Central memory CD4-positive, alpha-beta T cell (primary cell): ENCODE measurements around the gene MARCHF6.
"Not testable (repeated sequence)": the region's sequence is repeated elsewhere in the genome, so short reads cannot be mapped to it uniquely, and the experiment has no call there.

Source experiments
- DNase-seq: peaks from one replicate; pipeline ENCODE4 v3.0.0; 2022

The MARCHF6 gene

GRCh38 chr5:10352430-10353240 lies 860 bp upstream of the MARCHF6 start:
- no peak for DNase-seq

GRCh38 chr5:10354048-10354872 lies 765 bp downstream of the MARCHF6 start:
- DNase-seq: peak; percentile 28

- peak; percentile 24 for DNase-seq
These were observed 1.8 kb downstream of the MARCHF6 start for GRCh38 chr5:10355071-10355889.

GRCh38 chr5:10358999-10359398 lies 5.5 kb downstream of the MARCHF6 start:
- DNase-seq: no peak

DNA sequence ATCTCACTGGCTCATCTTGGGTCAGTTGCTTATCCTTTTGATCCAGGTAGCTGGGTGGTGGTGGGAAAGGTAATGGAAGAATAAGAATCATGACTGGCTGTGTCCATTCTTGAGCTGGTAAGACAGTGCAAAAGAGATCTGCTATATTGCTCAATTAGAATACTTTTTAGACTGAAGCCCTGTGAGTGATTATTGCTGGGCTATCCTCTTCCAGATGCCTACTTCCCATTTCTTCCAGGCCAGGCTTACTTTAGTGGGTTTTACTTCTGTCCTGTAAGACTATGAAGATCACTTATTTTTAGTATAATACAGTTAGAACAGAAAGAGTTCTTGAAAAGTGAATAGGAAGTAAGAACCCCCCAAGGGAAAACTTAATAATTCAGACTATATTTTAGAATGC lies 7.2 kb downstream of the MARCHF6 start:
- DNase-seq: no peak

DNA sequence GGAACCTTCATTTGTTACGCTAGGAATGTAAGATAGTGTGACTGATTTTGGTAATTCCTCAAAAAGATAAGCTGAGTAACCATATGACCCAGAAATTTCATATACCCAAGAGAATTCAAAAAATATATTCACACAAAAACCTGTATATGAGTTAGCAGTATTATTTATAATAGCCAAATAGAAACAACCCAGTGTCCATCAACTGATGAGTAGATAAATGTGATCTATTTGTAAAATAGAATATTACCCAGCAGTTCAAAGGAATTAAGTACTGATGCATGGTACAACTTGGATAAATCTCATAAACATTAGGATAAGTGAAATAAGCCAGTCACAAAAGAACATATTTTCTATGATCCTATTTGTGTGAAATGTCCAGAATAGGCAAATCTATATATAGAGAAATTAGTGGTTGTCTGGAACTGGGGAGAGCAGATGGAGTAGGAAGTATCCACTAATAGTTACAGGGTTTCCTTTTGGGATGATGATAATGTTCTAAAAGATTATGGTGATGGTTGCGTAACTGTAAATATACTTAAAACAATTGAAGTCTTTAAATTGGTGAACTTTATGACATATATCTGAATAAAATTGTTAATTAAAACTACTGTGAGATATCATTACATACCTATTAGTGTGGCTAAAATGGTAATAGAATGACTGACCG lies 10.2 kb downstream of the MARCHF6 start:
- DNase-seq: no peak

- DNase-seq: no peak
These were observed 10.7 kb downstream of the MARCHF6 start for GRCh38 chr5:10364186-10364689.

GRCh38 chr5:10365782-10366181 lies 12.3 kb downstream of the MARCHF6 start:
- DNase-seq: no peak

GRCh38 chr5:10366310-10367272 lies 13.1 kb downstream of the MARCHF6 start:
- DNase-seq: no peak

- no peak for DNase-seq
These were observed 14.1 kb downstream of the MARCHF6 start for GRCh38 chr5:10367579-10367978.

- no peak for DNase-seq
These were observed 17.4 kb downstream of the MARCHF6 start for GRCh38 chr5:10370931-10371330.

- not testable (repeated sequence) for DNase-seq
These were observed 17.9 kb downstream of the MARCHF6 start for GRCh38 chr5:10371369-10371768.

DNA sequence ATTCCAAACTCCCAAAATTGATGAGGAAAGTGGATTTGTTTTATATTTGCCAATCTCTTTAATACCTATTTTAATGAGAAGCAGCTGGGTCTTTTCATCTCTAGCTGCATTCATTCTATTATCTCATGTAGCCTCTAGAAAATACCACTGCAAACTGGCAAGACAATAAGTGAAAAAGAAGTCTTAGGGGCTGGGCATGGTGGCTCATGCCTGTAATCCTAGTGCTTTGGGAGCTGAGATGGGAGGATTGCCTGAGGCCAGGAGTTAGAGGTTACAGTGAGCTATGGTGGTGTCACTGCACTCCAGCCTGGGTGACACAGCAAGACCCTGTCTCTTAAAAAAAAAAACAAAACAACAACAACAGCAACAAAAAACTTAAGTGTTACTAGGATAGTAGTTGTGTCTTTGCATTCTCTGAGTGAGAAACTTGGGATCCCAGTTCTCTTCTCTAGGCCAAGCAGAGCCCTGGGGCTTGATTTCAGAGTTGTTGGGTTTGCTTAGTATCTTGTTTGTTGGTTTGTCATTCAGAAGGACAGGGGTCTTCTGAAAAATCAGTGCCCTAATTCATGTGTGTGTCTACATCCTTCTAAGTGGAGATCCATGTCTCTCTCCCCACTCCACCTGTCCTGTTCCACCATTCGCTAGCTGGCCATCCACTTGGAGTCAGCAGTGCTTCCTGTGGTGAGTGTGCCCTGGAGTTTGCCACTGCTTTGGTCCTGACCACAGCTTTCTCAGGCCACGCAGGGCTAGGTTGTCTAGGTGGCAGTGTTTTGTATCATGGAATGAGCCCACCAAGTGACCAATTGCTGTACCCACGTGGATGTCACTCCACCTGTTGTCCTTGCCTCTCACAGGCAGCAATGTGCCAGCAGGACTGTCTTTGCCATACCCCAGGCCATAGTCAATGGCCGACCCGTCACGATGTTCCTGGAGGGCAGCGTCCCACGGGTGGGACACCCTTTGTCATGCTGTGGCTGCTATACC lies 19.5 kb downstream of the MARCHF6 start:
- no peak for DNase-seq

- DNase-seq: no peak
These were observed 20.8 kb downstream of the MARCHF6 start for GRCh38 chr5:10374046-10375022.

GRCh38 chr5:10375146-10375545 lies 21.7 kb downstream of the MARCHF6 start:
- not testable (repeated sequence) for DNase-seq

DNA sequence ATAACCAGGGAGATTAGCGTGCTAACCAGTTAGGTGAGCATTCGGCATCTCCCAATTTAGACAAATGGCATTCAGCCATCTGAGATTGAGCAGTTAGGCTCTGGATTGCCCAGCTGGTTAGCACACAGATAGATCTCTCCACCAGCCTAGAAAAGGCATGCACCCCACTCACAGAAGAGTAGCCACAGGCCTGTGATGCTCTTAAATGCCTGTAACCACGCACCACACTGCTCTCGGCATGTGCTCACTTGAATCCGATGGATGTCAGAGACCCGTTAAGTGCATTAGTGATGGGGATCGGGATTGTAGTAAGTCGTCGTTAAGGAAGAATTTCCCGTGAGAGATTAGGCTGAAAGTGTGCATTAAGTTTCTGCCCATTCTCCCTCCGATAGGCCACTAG lies 23.0 kb downstream of the MARCHF6 start:
- DNase-seq: no peak

DNA sequence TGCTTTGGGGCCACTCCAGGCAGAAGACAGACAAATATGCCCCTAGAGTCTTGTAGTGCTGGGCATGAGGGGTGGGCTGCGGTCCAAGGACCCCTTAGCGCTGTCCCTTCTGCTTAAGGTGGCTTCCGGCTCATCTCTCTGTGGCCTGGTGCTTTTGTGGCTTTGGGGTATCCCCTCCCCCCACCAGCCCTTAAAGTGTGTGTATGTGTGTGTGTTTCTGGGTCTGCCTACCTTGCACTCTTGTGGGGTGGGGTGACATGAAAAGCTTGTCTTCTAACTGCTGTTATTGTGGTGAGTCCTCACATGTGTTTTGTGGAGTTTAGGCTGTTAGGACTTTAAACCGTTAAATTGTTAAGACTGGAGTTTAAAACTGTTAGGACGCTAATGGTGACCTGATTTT lies 23.6 kb downstream of the MARCHF6 start:
- no peak for DNase-seq

GRCh38 chr5:10381803-10382202 lies 28.3 kb downstream of the MARCHF6 start:
- no peak for DNase-seq

GRCh38 chr5:10384483-10384882 lies 31.0 kb downstream of the MARCHF6 start:
- no peak for DNase-seq
